GM19463 (cell line): ENCODE measurements around the gene TH.
"Not testable (repeated sequence)": the region's sequence is repeated elsewhere in the genome, so short reads cannot be mapped to it uniquely, and the experiment has no call there.

ENCODE experiments used
- ATAC-seq: cut with Tn5 transposase; IDR thresholded peaks from one replicate; pipeline ENCODE4 v1.9.1; 2021; ENCODE audit warnings: mild to moderate bottlenecking, moderate library complexity; ENCODE audit not compliant: unreplicated experiment

TH gene

GRCh38 chr11:2132246-2132645 lies 39.4 kb downstream of the TH start:
- ATAC-seq, result no peak

GRCh38 chr11:2131371-2132236 lies 40.0 kb downstream of the TH start:
- no peak for ATAC-seq

- ATAC-seq, result no peak
Measured at GRCh38 chr11:2130881-2131352, 40.7 kb downstream of the TH start.

GRCh38 chr11:2129699-2130366 lies 41.8 kb downstream of the TH start:
- ATAC-seq, result no peak

GRCh38 chr11:2129308-2129698 lies 42.3 kb downstream of the TH start:
- ATAC-seq, result no peak

GRCh38 chr11:2128511-2129307 lies 42.9 kb downstream of the TH start:
- ATAC-seq, result no peak

GRCh38 chr11:2128130-2128510 lies 43.5 kb downstream of the TH start:
- no peak for ATAC-seq

GRCh38 chr11:2127482-2128129 lies 44.0 kb downstream of the TH start:
- no peak for ATAC-seq

GRCh38 chr11:2126520-2127085 lies 45.0 kb downstream of the TH start:
- ATAC-seq, result no peak

- not testable (repeated sequence) for ATAC-seq
Measured at GRCh38 chr11:2124736-2125484, 46.7 kb downstream of the TH start.

GRCh38 chr11:2123628-2123960 lies 48.0 kb downstream of the TH start:
- ATAC-seq, result no peak

- no peak for ATAC-seq
Measured at GRCh38 chr11:2122907-2123627, 48.5 kb downstream of the TH start.

- ATAC-seq, result no peak
Measured at GRCh38 chr11:2122222-2122906, 49.3 kb downstream of the TH start.

- no peak for ATAC-seq
Measured at GRCh38 chr11:2121227-2122130, 50.1 kb downstream of the TH start.

- no peak for ATAC-seq
Measured at GRCh38 chr11:2120359-2121100, 51.1 kb downstream of the TH start.

GRCh38 chr11:2118677-2119076 lies 52.9 kb downstream of the TH start:
- ATAC-seq, result no peak

GRCh38 chr11:2116680-2117079 lies 54.9 kb downstream of the TH start:
- no peak for ATAC-seq
